NOMO-1 treated with dmso at 0.1 percent for 144 hours (cell line): ENCODE results near the gene COBL.

ENCODE experiments used
- DNase-seq: peaks from one replicate; lab custom pipeline; 2025; ENCODE audit not compliant: unreplicated experiment; lab: John Stamatoyannopoulos, UW

Gene COBL, protein sequence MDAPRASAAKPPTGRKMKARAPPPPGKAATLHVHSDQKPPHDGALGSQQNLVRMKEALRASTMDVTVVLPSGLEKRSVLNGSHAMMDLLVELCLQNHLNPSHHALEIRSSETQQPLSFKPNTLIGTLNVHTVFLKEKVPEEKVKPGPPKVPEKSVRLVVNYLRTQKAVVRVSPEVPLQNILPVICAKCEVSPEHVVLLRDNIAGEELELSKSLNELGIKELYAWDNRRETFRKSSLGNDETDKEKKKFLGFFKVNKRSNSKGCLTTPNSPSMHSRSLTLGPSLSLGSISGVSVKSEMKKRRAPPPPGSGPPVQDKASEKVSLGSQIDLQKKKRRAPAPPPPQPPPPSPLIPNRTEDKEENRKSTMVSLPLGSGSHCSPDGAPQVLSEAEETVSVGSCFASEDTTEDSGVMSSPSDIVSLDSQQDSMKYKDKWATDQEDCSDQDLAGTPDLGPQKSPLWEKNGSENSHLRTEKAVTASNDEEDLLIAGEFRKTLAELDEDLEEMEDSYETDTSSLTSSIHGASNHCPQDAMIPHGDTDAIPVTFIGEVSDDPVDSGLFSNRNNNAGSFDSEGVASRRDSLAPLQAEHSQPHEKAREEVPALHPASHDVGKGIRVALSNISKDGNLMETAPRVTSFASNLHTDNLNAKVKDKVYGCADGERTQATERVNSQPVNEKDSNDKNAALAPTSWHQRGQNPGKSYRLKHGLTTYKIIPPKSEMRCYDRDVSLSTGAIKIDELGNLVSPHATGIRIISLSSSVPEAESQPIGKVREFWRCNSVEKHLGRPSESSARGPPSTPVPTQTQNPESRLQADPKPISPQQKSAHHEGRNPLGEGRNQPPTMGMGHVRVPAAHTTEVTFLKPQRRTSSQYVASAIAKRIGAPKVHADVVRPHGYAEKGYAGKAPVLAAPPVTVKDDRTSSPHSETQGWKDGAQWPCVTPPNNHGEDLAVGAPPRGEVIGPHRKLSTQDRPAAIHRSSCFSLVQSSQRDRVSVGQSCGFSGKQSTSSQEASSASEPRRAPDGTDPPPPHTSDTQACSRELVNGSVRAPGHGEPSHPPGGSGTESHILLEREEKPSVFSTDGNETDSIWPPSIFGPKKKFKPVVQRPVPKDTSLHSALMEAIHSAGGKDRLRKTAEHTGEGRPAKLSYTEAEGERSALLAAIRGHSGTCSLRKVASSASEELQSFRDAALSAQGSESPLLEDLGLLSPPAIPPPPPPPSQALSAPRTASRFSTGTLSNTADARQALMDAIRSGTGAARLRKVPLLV

DNA sequence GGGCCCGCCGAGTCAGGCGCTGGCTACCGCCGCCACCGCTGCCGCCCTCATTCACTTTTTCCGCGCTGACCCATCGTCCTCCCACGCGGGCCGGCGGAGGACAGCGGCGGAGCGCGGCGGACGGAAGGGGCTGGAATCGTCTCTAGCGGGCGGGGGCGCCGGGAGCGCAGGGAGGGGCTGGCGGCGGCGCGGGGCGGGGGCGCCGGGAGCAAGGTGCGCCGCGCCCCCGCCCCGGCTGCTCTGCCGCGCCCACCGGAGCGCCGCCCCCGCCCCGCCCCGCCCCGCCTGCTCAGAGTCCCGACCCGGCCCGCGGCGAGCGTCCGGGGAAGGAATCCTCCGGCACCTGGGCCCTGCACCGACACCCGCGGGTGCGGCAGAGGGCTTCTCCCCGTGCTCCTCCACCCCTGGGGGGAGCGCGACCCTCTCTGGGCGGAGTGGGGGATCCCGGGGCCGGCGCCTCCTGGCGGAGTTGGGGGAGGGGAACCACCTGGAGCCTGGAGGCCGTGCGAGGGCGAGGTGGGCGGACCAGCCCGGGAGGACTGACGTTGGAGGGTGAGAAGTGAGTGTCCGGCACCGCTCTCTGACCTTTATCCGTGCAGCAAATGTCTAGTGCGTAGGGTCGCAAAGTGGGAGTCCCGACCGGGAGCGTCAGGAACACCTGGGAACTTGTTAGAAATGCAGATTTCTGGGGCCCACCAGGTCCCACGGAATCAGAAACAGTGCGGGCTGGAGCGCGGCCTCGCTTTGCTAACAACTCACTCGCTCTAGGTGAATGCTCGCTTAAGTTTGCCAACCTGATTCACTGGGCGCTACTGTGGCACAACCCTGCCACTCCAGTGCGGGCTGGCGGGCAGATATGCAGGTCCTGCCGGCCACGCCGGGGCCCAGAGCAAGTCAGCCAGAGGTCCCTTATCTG is at the start of gene COBL:
TSS of gene COBL (minus strand) at position 144 of the 916 bp plus-strand sequence. CDS start 176 bp downstream, outside the sequence.
- no peak for DNase-seq

DNA sequence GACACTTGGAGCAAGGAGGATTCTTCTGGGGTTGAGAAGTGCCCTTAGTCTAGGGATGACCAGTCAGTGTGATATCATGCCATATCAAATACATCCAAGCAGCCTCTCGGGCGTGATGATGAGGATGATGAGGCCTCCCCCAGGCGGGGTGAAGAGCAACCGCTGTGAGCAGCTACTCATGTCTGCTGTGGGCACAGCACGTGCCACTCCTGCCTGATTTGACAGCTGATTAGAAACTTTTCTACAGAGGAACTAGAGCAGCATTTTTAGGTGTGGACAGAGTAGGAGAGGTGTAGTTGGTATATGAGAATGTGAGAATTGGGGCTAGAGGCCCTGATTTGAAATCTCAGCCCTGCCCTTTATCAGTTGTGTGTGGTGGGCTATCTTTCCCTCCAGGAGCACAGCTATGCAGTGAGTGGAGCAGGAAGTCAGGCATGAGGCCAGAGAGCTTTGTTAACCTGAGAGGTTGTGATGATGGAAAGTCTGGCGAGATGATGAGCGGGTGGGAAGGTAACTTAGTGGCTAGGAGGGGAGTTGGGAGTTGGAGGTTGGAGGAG is 49.6 kb upstream of the COBL start:
- no peak for DNase-seq

DNA sequence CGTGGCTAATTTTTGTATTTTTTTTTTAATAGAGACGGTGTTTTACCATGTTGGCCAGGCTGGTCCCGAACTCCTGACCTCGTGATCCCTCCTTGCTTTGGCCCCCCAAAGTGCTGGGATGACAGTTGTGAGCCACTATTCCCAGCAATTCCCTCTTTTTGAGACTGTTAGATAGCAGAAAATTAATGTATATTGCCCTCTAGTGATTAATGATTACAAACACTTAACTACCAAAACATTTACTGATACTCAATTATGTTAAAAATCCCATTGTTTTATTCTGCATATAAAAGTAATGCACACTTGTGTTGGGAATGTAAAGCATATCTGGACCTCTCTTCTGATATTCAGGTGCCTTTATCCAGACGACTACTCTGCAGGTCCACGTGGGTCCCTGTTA is 41.2 kb upstream of the COBL start:
- DNase-seq, result no peak

DNA sequence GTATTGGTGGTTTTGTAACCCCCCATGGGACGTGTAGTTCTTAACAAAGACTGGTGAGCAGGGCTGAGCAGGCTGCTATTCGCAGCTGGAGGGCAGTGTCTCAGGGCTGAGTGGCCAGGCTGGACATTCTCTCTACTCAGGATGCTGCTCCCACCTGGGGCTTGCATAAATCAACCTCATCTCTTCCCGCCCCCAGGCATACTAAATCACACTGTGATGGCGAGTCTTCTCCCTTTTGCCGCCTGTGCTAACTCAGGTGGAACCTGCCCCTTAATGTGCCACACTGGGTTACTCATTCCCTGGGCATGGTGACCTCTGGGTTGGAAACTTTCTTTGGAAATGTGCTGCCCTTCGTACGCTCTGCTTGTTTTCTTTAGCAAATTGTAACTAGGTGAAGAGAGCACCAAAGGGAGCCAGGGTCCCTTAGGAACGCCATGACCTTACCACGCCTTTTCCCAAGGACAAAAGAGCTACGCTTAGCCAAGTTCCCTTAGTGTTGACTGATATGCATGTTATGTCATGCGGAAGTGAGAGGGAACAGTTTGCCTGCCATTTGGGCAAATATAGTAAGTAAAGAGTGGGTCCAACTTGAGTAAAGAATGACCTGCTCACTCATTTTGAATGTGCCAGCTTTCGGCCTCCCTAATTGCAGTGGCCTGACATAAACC is 40.4 kb upstream of the COBL start:
- no peak for DNase-seq

DNA sequence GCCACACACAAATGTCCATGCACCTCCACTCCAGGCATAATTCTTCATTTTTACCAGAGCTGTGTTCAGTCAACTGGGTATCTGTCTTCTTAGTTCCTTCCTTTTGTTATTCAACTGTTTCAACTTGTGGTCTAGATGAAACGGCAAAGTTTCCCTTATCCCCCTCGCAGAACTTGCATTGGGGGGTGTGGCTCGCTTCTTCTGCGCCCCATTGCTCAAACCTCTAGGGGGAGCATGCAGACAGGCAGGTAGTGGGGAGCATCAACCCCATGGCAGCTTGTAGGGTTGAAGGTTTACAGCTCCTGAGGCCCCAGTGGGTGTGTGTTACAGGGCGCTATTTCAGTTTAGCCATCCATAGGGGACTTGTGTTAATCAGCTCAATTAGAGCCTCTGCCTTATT is 38.3 kb upstream of the COBL start:
- DNase-seq, result no peak

DNA sequence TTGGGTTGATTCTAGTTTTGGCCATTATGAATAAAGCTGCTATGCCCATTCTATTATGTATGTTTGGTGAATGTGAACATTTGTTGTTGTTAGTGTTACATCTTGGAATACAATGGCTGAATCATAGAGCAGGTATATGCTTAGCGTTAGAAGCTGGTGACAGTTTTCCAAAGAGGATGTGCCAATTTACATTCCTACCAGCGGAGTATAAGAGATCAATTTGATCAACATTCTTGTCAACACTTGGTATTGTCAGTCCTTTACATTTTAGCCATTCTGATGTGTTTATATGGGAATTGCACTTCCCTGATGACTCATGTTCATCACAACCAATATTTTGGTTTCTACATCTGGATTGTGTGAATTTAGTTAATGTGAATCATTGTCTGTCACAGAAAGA is 37.8 kb upstream of the COBL start:
- DNase-seq, result no peak

DNA sequence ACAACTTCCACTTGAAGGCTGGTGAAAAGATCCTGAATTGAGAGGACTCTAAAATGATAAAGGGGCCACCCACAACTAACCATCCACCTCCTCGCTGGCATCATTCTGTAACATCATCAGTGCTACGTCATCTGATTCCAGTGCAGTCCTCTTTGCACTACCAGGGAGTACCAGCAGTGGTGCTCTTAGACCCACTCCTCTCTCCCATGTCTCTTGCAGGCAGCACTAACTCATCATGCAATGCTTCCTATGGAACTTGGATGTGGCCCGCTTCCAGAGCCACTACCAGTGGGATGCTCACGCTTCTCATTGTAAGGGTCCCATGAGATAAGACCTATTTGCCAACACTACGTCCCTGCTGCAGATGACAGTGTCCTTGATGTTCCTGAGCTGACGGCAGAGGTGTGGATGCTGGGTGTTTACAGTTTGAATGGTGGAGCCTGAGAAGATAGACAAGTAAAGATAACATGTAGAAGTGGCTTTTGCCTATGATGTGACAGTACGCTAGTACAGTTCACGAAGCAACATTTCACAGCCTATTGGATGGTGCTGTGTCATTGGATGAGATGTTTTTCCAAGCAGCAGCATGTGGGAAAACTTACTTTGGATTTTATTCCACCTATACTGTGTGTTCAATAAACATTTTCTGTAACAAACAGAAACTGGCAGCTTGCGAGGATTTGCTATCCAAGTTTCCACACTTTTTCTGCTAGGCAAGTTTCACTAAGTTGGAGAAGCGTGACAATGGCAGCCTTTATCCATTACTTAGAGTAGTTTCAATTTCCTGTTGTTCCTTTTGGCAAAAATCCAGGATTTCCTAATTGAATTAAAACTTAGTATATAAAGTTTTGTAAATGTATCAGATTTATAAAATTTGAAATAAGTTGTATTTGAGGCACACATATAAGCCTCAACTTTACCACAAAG is 35.8 kb upstream of the COBL start:
- no peak for DNase-seq

DNA sequence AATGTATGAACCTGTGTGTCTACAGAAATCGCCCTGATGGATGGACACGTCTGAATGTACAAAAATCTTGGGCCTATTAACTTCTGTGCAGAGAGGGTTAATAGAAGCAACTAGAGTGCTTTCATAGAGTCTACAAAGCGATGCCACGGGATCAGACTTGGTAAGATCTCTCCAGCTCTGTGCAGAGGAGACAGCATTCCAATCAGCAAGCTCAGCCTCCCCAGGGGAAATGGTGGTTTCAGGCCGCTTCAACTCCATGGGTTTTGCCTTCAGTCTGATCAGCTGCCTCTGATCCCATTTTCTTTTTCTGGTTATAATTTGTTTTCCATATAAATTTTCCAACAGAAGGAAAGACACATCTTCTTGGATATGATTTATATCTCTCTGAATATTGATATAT is 35.1 kb upstream of the COBL start:
- no peak for DNase-seq

DNA sequence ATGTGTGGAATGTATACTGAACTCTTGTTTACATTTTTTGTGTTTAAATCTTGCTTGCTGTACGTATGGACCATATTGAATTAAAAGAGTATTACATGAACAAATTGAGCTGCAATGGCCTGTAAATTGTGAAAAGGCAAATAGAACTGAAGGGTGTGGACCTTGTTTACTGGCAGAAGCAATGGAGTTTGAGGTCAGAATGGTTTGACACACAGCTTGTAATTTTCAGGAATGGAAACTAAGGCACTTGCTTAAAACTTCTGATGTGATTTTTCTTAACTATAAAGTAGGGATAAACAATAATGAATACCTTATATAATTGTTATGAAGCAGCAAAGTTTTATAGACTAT is 33.9 kb upstream of the COBL start:
- no peak for DNase-seq

DNA sequence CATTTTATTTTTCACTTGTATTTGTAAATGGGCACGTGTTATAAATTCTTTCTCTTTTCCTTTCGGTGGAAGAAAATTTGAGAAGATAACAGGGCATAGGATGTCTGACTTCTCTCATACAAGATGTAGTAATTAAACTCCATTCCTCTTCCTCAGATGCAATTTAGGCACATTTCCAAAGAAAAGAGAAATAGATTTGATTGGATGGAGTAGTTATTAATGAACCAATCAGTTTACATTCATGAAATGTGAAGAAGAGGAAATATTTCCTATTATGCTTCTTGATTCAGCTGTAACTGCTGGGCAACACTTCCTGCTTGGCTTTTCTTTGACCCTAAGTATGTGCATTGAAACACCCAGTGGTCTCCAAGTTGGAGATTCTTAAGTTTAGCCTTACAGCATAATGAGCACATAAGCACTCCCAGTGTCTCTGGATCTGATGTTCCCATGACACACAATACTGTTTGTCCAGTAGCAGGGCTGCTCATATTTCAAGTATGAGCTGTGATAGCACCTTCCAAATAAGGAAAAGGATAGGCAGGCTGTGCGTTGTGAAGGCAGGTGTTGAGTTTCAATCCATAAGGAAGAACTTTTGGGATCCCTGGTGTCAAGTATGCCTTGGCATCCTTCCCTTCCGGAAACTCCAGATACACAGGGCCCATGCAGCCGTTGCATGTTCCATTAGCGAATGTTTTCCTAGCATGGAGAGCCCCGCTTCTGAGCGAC is 33.4 kb upstream of the COBL start:
- no peak for DNase-seq

DNA sequence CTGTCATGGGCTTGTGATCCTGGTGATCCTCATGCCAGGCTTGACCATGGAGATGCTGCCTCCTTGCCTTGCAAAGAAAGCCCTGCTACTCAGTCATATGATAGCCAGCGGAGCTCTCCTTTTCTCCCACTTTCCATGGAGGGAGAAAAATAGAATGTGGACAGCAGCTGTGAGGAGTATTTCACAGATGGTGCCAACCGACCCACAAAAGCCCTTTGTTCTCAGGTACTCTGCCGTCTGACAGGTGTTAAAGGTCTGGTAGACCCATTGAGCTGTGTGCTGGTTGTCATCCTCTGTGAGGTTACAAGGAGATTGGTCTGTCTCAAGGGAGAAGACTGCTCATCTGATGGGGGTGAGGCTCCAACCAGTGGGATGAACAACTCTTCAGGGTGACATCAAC is 29.5 kb upstream of the COBL start:
- DNase-seq, result no peak

DNA sequence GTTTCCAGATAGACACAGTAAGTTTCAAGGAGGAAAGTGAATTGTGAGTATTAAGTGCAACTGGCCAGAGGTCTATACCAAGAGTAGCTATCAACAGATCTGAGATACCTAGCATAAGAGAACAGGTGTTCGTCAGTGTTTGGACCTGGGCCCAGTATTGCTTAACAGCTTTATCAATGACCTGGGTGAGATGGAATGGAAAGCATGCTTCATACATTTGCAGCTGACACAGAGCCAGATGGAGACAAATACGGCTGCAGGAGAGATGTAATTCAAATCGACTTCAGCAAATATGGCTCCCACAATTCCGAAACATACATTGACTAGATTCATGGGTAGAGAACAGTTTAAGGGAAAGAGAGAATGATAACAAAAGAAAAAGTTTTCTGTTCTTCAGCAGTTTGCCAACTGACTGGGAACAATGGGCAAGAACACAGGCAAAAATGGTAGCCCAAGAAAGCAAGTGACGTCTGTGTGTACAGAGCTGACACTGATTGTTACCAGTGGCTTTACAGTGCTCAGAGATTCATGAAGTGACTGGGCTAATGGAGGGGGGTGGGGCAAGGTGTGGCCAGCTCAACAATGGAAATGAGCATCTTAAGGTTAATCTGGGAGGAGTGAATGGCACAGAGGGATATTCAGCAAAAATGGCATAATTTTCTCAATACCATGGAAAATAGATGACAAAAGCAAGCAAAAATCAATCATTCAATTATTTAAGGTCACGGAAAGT is 28.0 kb upstream of the COBL start:
- DNase-seq, result no peak

DNA sequence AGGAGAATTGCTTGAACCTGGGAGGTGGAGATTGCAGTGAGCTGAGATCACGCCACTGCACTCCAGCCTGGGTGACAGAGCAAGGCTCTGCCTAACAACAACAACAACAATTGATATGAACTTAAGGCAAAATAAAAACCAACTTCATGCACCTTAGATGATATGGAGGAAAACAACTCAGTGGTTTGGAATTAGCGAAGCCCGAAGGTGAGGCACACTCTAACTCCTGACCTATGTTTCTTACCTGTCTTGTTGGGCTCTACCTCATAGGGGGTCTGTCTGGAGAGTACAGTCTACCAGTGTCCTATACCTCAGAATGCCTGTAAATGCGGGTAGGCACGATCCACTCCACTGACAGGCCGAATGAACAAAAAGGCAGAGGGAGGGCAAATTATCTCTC is 24.3 kb upstream of the COBL start:
- DNase-seq, result no peak

DNA sequence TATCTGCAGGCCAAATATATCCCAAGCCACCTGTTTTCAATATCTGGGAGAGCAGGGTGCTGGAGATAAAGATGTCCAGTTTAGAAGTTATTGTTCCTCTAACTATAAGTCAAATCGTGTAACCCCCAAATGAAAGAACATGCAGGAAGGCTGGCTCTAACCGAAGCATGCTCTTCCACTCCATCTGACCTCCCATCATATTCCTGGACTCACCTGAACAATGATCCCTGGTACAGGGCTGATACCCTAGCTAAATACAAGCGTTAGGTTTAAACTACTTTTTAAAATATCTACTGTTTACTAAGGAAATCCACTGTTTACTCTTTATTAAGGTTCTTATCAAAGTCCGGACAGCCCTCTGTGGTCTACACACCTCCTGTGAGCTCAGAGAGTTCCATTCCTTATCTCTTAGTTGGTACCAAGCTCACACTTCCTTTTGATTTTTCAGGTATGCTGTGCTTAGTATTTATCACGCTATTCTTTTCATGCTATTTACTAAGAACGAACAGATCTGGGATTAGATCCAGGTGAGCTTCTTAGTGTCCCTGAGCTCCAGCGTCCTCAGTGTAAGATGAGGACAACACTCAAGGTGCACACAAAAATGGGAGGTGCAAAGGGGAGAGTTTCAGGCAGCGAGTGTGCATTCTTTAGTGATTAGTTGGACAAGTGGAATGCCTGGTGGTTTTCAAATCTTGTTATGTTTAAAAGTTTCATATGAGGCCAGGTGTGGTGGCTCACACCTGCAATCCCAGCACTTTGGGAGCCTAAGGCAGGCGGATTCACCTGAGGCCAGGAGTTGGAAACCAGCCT is 23.6 kb upstream of the COBL start:
- no peak for DNase-seq

DNA sequence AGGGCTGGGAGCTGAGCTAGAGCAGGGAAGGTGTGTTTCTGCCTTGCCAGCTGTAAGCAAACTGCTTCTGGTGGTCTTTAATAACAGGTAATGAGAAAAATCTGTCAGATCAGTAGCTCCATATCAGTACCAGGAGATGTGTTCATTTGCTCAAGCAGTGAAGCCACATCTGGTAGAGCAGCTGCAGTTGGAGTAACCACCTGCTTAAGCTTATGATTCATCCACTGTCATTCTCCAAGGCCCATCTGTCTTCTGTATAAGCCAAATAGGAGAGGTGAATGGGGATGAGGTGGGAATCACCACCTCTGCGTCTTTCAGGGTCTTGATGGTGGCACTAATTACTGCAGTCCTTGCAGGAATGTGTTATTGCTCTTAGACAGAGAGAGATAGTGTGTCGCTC is 18.4 kb upstream of the COBL start:
- no peak for DNase-seq

DNA sequence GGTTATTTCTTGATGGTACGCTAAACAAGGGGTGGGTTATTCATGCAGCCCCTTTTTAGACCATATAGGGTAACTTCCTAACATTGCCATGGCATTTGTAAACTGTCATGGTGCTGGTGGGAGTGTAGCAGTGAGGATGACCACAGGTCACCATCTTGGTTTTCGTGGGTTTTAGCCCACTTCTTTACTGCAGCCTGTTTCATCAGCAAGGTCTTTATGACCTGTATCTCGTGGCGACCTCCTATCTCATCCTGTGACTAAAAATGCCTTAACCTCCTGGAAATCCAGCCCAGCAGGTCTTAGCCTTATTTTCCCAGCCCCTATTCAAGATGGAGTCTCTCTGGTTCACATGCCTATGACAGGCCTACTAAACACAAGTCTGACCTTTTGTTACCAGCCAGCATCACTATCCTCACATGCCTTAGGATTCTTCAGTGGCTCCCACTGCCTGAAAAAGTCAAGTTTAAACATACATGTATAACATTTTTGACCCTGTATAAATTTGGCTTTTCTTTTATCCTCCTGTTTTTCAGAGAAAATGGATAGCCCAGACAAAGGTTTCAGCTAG is 13.2 kb upstream of the COBL start:
- no peak for DNase-seq
